Cardiac fibroblast (primary cell): ENCODE data around the gene RPS16.

Experiments used
- DNase-seq, 2 donors: peaks; one replicate each; pipeline versions ENCODE4 v3.0.0 to v3.0.0-alpha.2; 2010; ENCODE audit warnings: low read depth in 2 of 2
- H3K4me3 ChIP-seq, 2 donors: replicated peaks in 1 of 2; 1 replicate in 1 of 2; 2 replicates in 1 of 2; pipeline ENCODE4 v1.5.1; 2011; ENCODE audit warnings: low read depth in 2 of 2, low read length in 2 of 2, mild to moderate bottlenecking in 2 of 2, moderate library complexity in 1 of 2
- CTCF ChIP-seq: IDR thresholded peaks from one replicate; pipeline ENCODE4 v1.5.1; 2011; ENCODE audit warnings: low read depth, mild to moderate bottlenecking, low read length, inconsistent platforms

The RPS16 gene

GRCh38 chr19:39417463-39418181 is 18.1 kb downstream of the RPS16 start:
- no peak for DNase-seq
- TF ChIP-seq CTCF = no peak

DNA sequence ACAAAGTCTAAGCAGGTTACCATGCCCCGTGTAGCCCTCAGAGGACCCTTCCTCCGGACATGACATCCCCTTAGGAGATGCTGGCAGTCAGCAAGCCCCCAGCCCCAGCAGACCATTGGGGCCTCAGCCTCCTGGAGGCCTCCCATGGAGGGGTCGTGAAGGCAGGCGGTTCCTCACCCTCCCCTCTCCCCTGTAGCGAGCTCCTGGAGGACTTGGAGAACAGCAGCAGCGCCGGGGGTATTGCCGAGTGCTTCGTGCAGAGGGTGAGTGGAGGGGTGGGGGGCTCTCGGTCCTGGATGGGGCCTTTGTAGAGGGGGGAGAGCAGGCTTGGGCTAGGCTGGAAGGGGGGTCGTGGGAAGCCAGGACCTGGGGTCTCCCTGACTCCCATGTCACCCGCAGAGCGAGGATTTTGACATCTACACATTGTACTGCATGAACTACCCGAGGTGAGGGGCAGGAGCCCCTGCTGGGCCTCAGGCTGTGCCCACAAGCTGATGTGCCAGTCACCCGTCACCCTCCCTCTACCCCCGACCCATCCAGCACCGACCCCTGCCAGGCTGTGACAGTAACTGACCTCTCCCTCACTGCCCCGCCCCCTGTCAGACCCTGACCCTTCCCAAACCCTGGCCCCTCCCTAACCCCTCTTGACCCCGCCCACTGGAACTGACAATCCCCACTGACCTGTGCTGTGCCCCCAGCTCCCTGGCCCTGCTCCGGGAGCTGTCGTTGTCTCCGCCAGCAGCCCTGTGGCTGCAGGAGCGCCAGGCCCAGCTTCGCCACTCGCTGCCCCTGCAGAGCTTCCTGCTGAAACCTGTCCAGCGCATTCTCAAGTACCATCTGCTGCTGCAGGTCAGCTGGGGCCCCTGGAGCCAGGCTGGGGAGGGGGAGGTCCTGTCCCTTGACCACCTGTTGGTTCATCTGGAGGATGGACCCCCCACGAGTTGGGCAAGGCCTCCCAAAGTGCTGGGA is 19.3 kb downstream of the RPS16 start:
- DNase-seq = no peak
- TF ChIP-seq CTCF = no peak
- no peak overlapping the region for H3K4me3 ChIP-seq

More at GRCh38 chr19:39417463-39418181, 18.1 kb downstream of the RPS16 start:
- no peak overlapping the region for H3K4me3 ChIP-seq

- DNase-seq = no peak
- TF ChIP-seq CTCF = peak; percentile 2
- peak overlapping the region; percentile 84 to 87 for H3K4me3 ChIP-seq
These were observed 20.4 kb downstream of the RPS16 start for GRCh38 chr19:39415111-39416046.

GRCh38 chr19:39413911-39414608 is 21.7 kb downstream of the RPS16 start:
- DNase-seq = peak in 1 of 2 donors; percentile 43
- peak overlapping the region; percentile 84 to 87 for H3K4me3 ChIP-seq
- peak; percentile 34 for TF ChIP-seq CTCF

GRCh38 chr19:39413272-39413910 is 22.4 kb downstream of the RPS16 start:
- DNase-seq = peak; percentile 57 to 83
- TF ChIP-seq CTCF = no peak
- H3K4me3 ChIP-seq = peak overlapping the region; percentile 84 to 87
